IMR-90 (cell line): ENCODE results near the gene TBXAS1. TPM values are rescaled to one million over a fixed set of nuclear protein-coding genes. Genes with fewer than 3 reads are reported as not detected.

ENCODE experiments used
- ATAC-seq: fragments of 200-7000 bp; cut with Tn5 transposase; 2 replicates; pipeline ENCODE4 v1.9.1; 2020; ENCODE audit warnings: low read depth, mild to moderate bottlenecking, moderate library complexity
- BruUV-seq: library from RNA; stranded (reverse); fragments of 400-500 nt; replicated peaks from 2 replicates; lab custom pipeline; 2021; lab: Mats Ljungman, UMichigan
- CTCF ChIA-PET: fragments of 300-600 bp; formaldehyde crosslinking; extraction: SDS; loops from one replicate; lab custom pipeline; 2021; ENCODE audit warnings: antibody characterized with exemption; lab: Yijun Ruan, JAX
- POLR2A ChIA-PET: fragments of 300-600 bp; sonication (Branson Sonifier 250); formaldehyde crosslinking; loops from one replicate; lab custom pipeline; 2022; ENCODE audit warnings: antibody characterized with exemption; ENCODE audit not compliant: unreplicated experiment; lab: Charles Lee
- DNase-seq: peaks from one replicate; pipeline ENCODE4 v3.0.0; 2013
- H2AFZ ChIP-seq: replicated peaks from 2 replicates; pipeline ENCODE3; 2013; ENCODE audit warnings: low read length, mild to moderate bottlenecking; ENCODE audit not compliant: poor library complexity
- H2AK5ac ChIP-seq: 2 replicates; pipeline ENCODE4 v1.6.1; 2013; ENCODE audit warnings: low read depth, low read length, inconsistent platforms
- H2AK9ac ChIP-seq: replicated peaks from 2 replicates; pipeline ENCODE3; 2013; ENCODE audit warnings: mild to moderate bottlenecking, low read depth, low read length, moderate library complexity; ENCODE audit not compliant: poor library complexity
- H2BK120ac ChIP-seq: 2 replicates; pipeline ENCODE4 v1.6.1; 2013; ENCODE audit warnings: low read depth, low read length, inconsistent platforms
- H2BK15ac ChIP-seq: 3 replicates; pipeline ENCODE4 v1.6.1; 2013; ENCODE audit warnings: low read depth, low read length, inconsistent platforms
- H2BK20ac ChIP-seq: 2 replicates; pipeline ENCODE4 v1.6.1; 2013; ENCODE audit warnings: low read depth, mild to moderate bottlenecking, inconsistent platforms, low read length, moderate library complexity
- H2BK5ac ChIP-seq: 2 replicates; pipeline ENCODE4 v1.6.1; 2013; ENCODE audit warnings: mild to moderate bottlenecking, low read depth, low read length, inconsistent platforms; ENCODE audit not compliant: poor library complexity, severe bottlenecking
- H3K14ac ChIP-seq: replicated peaks from 2 replicates; pipeline ENCODE4 v1.6.1; 2013; ENCODE audit warnings: low read depth, low read length, inconsistent platforms
- H3K18ac ChIP-seq: 2 replicates; pipeline ENCODE4 v1.6.1; 2013; ENCODE audit warnings: low read depth, low read length, control low read depth
- H3K23ac ChIP-seq: 2 replicates; pipeline ENCODE4 v1.6.1; 2013; ENCODE audit warnings: low read depth, low read length, inconsistent platforms
- H3K27ac ChIP-seq: 2 replicates; pipeline ENCODE4 v1.5.1; 2013; ENCODE audit warnings: mild to moderate bottlenecking, control low read depth, low read length; ENCODE audit not compliant: insufficient read depth
- H3K27me3 ChIP-seq: 2 replicates; pipeline ENCODE4 v1.6.1; 2013; ENCODE audit warnings: low read length; ENCODE audit not compliant: control insufficient read depth, insufficient read depth
- H3K36me3 ChIP-seq: 2 replicates; pipeline ENCODE4 v1.6.1; 2013; ENCODE audit warnings: low read length, mixed read lengths; ENCODE audit not compliant: control insufficient read depth, insufficient read depth
- H3K4ac ChIP-seq: 2 replicates; pipeline ENCODE4 v1.6.1; 2013; ENCODE audit warnings: low read depth, low read length, inconsistent platforms
- H3K4me1 ChIP-seq: 2 replicates; pipeline ENCODE4 v1.6.1; 2013; ENCODE audit warnings: low read length, mixed read lengths; ENCODE audit not compliant: control insufficient read depth, insufficient read depth
- H3K4me2 ChIP-seq: 2 replicates; pipeline ENCODE4 v1.6.1; 2013; ENCODE audit warnings: low read depth, mild to moderate bottlenecking, control low read depth, low read length, moderate library complexity
- H3K4me3 ChIP-seq: 2 replicates; pipeline ENCODE4 v1.5.1; 2013; ENCODE audit warnings: low read depth, mild to moderate bottlenecking, control low read depth, low read length, moderate library complexity; ENCODE audit not compliant: insufficient read depth
- H3K56ac ChIP-seq: 2 replicates; pipeline ENCODE4 v1.6.1; 2013; ENCODE audit warnings: low read length, inconsistent platforms; ENCODE audit not compliant: insufficient read depth; ENCODE audit errors: extremely low read depth
- H3K79me1 ChIP-seq, 2 experiments: 2 replicates each; pipeline ENCODE4 v1.6.1; 2013; ENCODE audit warnings: low read length in 2 of 2, inconsistent platforms in 1 of 2, low read depth in 1 of 2
- H3K9ac ChIP-seq: 2 replicates; pipeline ENCODE4 v1.6.1; 2013; ENCODE audit warnings: low read depth, low read length, control low read depth
- H3K9me1 ChIP-seq: 2 replicates; pipeline ENCODE4 v1.6.1; 2013; ENCODE audit warnings: low read length, inconsistent platforms; ENCODE audit not compliant: insufficient read depth
- H3K9me3 ChIP-seq: 2 replicates; pipeline ENCODE4 v1.6.1; 2013; ENCODE audit warnings: low read length; ENCODE audit not compliant: control insufficient read depth, insufficient read depth
- H4K20me1 ChIP-seq: 2 replicates; pipeline ENCODE4 v1.6.1; 2013; ENCODE audit warnings: low read length, inconsistent platforms; ENCODE audit not compliant: insufficient read depth
- H4K5ac ChIP-seq: 2 replicates; pipeline ENCODE4 v1.6.1; 2013; ENCODE audit warnings: mild to moderate bottlenecking, low read depth, low read length, control low read depth
- H4K8ac ChIP-seq, 2 experiments: 2 replicates each; pipeline ENCODE4 v1.6.1; 2013; ENCODE audit warnings: low read depth in 2 of 2, low read length in 2 of 2, control low read depth in 1 of 2, inconsistent platforms in 1 of 2
- H4K91ac ChIP-seq: 2 replicates; pipeline ENCODE4 v1.6.1; 2013; ENCODE audit warnings: low read depth, low read length, inconsistent platforms; ENCODE audit not compliant: insufficient read depth
- BHLHE40 ChIP-seq: fragments of 150-350 bp; IDR thresholded peaks from 2 replicates; pipeline ENCODE4 v1.6.1; 2016; ENCODE audit warnings: mild to moderate bottlenecking, low read depth, low read length
- CEBPB ChIP-seq: IDR thresholded peaks from 2 replicates; pipeline ENCODE4 v1.6.1; 2012; ENCODE audit warnings: low read depth, low read length, improper control_type of control experiment
- CHD1 ChIP-seq: IDR thresholded peaks from 2 replicates; pipeline ENCODE4 v1.6.1; 2012; ENCODE audit warnings: low read depth, low read length, improper control_type of control experiment
- CTCF ChIP-seq: conservative IDR thresholded peaks from 2 replicates; pipeline ENCODE4 v1.5.1; 2012; ENCODE audit warnings: mild to moderate bottlenecking, low read depth, low read length, improper control_type of control experiment
- ELK1 ChIP-seq: fragments of 150-350 bp; IDR thresholded peaks from 2 replicates; pipeline ENCODE4 v1.6.1; 2016; ENCODE audit warnings: low read depth, mild to moderate bottlenecking, low read length, moderate library complexity, borderline replicate concordance
- FOS ChIP-seq: fragments of 150-350 bp; IDR thresholded peaks from 2 replicates; pipeline ENCODE4 v1.6.1; 2016; ENCODE audit warnings: low read depth, low read length
- MAFK ChIP-seq: IDR thresholded peaks from 2 replicates; pipeline ENCODE4 v1.6.1; 2012; ENCODE audit warnings: low read depth, low read length, improper control_type of control experiment
- MAZ ChIP-seq: IDR thresholded peaks from 2 replicates; pipeline ENCODE4 v1.6.1; 2012; ENCODE audit warnings: low read depth, mild to moderate bottlenecking, low read length, improper control_type of control experiment, moderate library complexity, borderline replicate concordance
- MXI1 ChIP-seq: IDR thresholded peaks from 2 replicates; pipeline ENCODE4 v1.6.1; 2012; ENCODE audit warnings: low read depth, mild to moderate bottlenecking, low read length, moderate library complexity, borderline replicate concordance
- NFE2L2 ChIP-seq: fragments of 150-350 bp; IDR thresholded peaks from 2 replicates; pipeline ENCODE4 v1.6.1; 2016; ENCODE audit warnings: low read depth, mild to moderate bottlenecking, low read length
- POLR2A ChIP-seq: IDR thresholded peaks from 2 replicates; pipeline ENCODE4 v1.6.1; 2012; ENCODE audit warnings: mild to moderate bottlenecking, low read depth, low read length
- RAD21 ChIP-seq: IDR thresholded peaks from 2 replicates; pipeline ENCODE4 v1.6.1; 2012; ENCODE audit warnings: low read length, improper control_type of control experiment
- RCOR1 ChIP-seq: IDR thresholded peaks from 2 replicates; pipeline ENCODE4 v1.6.1; 2012; ENCODE audit warnings: mild to moderate bottlenecking, low read length, improper control_type of control experiment; ENCODE audit not compliant: insufficient replicate concordance
- RFX5 ChIP-seq: IDR thresholded peaks from 2 replicates; pipeline ENCODE4 v1.8.0; 2012; ENCODE audit warnings: low read depth, mild to moderate bottlenecking, low read length, moderate library complexity
- SMC3 ChIP-seq: fragments of 150-350 bp; IDR thresholded peaks from 2 replicates; pipeline ENCODE4 v1.6.1; 2016; ENCODE audit warnings: low read depth, mild to moderate bottlenecking, antibody characterized with exemption, low read length, moderate library complexity
- USF2 ChIP-seq: fragments of 150-350 bp; IDR thresholded peaks from 2 replicates; pipeline ENCODE4 v1.6.1; 2017; ENCODE audit warnings: mild to moderate bottlenecking, antibody characterized with exemption, low read length, low read depth
- WGBS, 2 experiments: methylation state at CpG; one replicate each; pipeline versions ENCODE4 v1.1.5 to v1.1.7; 2013; ENCODE audit warnings: missing lambda C conversion rate in 2 of 2; ENCODE audit not compliant: insufficient read length in 1 of 2; ENCODE audit errors: extremely low coverage in 2 of 2; 5-methylcytosine and 5-hydroxymethylcytosine counted together
- dilution Hi-C: fragments of 300-500 bp; cut with HindIII; formaldehyde crosslinking; loops from one replicate; pipeline ENCODE4 v1.14.3; 2018; ENCODE audit warnings: low sequenced_read_pairs; ENCODE audit not compliant: unreplicated experiment
- in situ Hi-C: fragments of 300-500 bp; cut with MboI; formaldehyde crosslinking; loops from 3 replicates; pipeline ENCODE4 v1.14.3; 2019; ENCODE audit warnings: low sequenced_read_pairs, inconsistent platforms, mixed read lengths
- intact Hi-C: fragments of 100-400 bp; cut with micrococcal nuclease; formaldehyde crosslinking; loops from 2 replicates; pipeline ENCODE4 v1.10.0; 2022
- polyA plus RNA-seq, 3 experiments: library from polyadenylated mRNA; depleted of rRNA; stranded (reverse); fragments of >200 nt; gene quantifications; 2 replicates each; pipeline ENCODE4 v1.2.3, GENCODE V29; 2012; ENCODE audit warnings: low replicate concordance in 1 of 3
- total RNA-seq: library from RNA; depleted of rRNA; stranded (reverse); fragments of >200 nt; gene quantifications from 2 replicates; pipeline ENCODE4 v1.2.3, GENCODE V29; 2012

The TBXAS1 gene
- total and polyA plus RNA-seq, 2 of the 4 experiments (the other 2 are of a cell fraction) = 5.9 to 10.8 TPM

GRCh38 chr7:139861803-139862202 lies 32.7 kb downstream of the TBXAS1 start:
- Histone ChIP-seq H4K5ac (no peak overlapping the region), H2BK20ac (no peak overlapping the region), H2BK5ac (no peak overlapping the region), H3K4me1 (no peaks in the 10 kb centered on the region; the same call in 1 of the 2 replicates), H4K20me1 (no peaks in the 10 kb centered on the region), H2AFZ (no peak overlapping the region), H3K36me3 (no peaks in the 10 kb centered on the region; the same call in none of the 2 replicates), H3K4me2 (no peak overlapping the region), H3K27ac (no peak overlapping the region), H4K91ac (no peak overlapping the region), H3K79me1 (no peaks in the 10 kb centered on the region), H3K9ac (no peak overlapping the region), H2AK5ac (no peak overlapping the region), H3K4ac (no peak overlapping the region), H4K8ac (no peak overlapping the region), H2AK9ac (no peak overlapping the region), H3K9me3 (peaks cover 6% of the 10 kb centered on the region), H2BK15ac (no peak overlapping the region), H3K9me1 (no peaks in the 10 kb centered on the region), H2BK120ac (no peak overlapping the region), H3K14ac (no peak overlapping the region), H3K27me3 (no peaks in the 10 kb centered on the region), H3K18ac (no peak overlapping the region), H3K23ac (no peak overlapping the region), H3K56ac (no peak overlapping the region), H3K4me3 (no peak overlapping the region)
- DNase-seq (no peak), ATAC-seq (no peak)
- no TSS peak for BruUV-seq
- ChIA-PET POLR2A (no interaction called here), CTCF (no interaction called here)
- WGBS, 2 experiments = no CpG with 5 or more reads among the region's 2 CpGs
- in situ Hi-C loops (no loop called here), intact Hi-C loops (no loop called here), dilution Hi-C loops (no loop called here)
- TF ChIP-seq CEBPB = no peak
- TF ChIP-seq FOS = no peak
- TF ChIP-seq ELK1 = no peak
- no peak for TF ChIP-seq MXI1
- TF ChIP-seq RCOR1 = no peak
- no peak for TF ChIP-seq BHLHE40
- no peak for TF ChIP-seq USF2
- TF ChIP-seq POLR2A = no peak
- TF ChIP-seq RFX5 = no peak
- no peak for TF ChIP-seq RAD21
- TF ChIP-seq MAZ = no peak
- TF ChIP-seq CHD1 = no peak
- TF ChIP-seq MAFK = no peak
- no peak for TF ChIP-seq NFE2L2
- TF ChIP-seq CTCF = no peak
- no peak for TF ChIP-seq SMC3
